ENCODE measurements around the gene PDZD2. TPM values are rescaled to one million over a fixed set of nuclear protein-coding genes. Genes with fewer than 3 reads are reported as not detected.

Gene PDZD2
- total RNA-seq, 2 donors from 2014 or later: 6.6 to 14.6 TPM

DNA sequence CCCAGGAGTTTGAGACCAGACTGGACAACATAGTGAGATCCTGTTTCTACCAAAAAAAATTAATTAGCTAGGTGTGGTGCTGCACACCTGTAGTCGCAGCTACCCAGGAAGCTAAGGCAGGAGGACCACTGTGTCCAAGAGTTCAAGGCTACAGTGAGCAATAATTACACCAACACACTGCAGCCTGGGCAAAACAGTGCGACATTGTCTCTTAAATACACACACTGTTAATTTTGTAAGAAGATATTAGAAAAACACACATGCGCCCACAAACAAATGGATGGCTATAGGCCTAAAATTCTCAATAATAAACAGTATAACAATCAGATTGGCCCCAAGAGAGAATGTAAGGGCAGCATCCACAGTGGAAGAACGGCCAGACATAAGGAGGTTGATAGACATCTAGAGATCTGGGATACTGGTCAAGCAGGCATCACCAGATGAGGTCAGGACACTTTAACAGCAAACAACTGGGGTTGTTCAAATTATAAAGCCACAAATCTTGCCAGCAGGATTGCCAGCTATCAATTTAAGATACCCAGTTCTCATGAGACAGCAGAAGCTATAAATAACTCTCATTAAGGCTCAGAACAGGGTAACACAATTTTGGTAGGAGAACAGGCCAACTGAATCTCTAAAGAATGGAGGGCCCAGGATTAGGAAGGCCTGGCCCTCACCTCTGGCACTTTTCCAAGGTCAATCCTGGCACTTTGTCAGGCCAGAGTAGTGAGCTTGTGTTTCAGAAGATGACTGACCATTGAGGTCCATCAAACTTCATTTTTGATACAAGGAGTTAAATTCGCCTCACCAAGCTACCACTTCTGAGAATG, 505.7 kb downstream of the PDZD2 start:
- H3K4me1 Mint-ChIP-seq: peaks cover 3% of the 10 kb centered on the region
- no peak overlapping the region for H3K27ac Mint-ChIP-seq
- H3K36me3 ChIP-seq (ENCODE audit: control insufficient read depth, insufficient read depth, low read length): peaks cover 64% of the 10 kb centered on the region
- DNase-seq: no peak
- no peaks in the 10 kb centered on the region for H3K27me3 Mint-ChIP-seq (ENCODE audit: insufficient read depth)
- peaks cover 13% of the 10 kb centered on the region for H3K9me3 Mint-ChIP-seq
- H3K9ac ChIP-seq (ENCODE audit: extremely low read depth, low read length, poor library complexity, severe bottlenecking): no peak overlapping the region
- H3K27ac ChIP-seq (ENCODE audit: low read depth, low read length): no peak overlapping the region
- H3K4me1 ChIP-seq (ENCODE audit: control insufficient read depth, insufficient read depth, low read length): peaks cover 3% of the 10 kb centered on the region
- H3K27me3 ChIP-seq (ENCODE audit: control insufficient read depth, insufficient read depth, low read length, poor library complexity, severe bottlenecking): no peaks in the 10 kb centered on the region
- WGBS, 2 experiments (ENCODE audit: insufficient coverage in 1 of 2, insufficient read length in 1 of 2): 97 to 100% methylated on average over 3 to 5 of the region's 5 CpGs
- TF ChIP-seq, protein P1, sequence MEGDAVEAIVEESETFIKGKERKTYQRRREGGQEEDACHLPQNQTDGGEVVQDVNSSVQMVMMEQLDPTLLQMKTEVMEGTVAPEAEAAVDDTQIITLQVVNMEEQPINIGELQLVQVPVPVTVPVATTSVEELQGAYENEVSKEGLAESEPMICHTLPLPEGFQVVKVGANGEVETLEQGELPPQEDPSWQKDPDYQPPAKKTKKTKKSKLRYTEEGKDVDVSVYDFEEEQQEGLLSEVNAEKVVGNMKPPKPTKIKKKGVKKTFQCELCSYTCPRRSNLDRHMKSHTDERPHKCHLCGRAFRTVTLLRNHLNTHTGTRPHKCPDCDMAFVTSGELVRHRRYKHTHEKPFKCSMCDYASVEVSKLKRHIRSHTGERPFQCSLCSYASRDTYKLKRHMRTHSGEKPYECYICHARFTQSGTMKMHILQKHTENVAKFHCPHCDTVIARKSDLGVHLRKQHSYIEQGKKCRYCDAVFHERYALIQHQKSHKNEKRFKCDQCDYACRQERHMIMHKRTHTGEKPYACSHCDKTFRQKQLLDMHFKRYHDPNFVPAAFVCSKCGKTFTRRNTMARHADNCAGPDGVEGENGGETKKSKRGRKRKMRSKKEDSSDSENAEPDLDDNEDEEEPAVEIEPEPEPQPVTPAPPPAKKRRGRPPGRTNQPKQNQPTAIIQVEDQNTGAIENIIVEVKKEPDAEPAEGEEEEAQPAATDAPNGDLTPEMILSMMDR (conservative IDR thresholded peaks at IDR 0.05): no peak
- H3K4me3 ChIP-seq (ENCODE audit: low read length): no peak overlapping the region
- H3K36me3 Mint-ChIP-seq (ENCODE audit: low read depth): peaks cover 58% of the 10 kb centered on the region
- H3K4me3 Mint-ChIP-seq: no peak overlapping the region
- H3K9me3 ChIP-seq (ENCODE audit: control insufficient read depth, low read length): peaks cover 19% of the 10 kb centered on the region

DNA sequence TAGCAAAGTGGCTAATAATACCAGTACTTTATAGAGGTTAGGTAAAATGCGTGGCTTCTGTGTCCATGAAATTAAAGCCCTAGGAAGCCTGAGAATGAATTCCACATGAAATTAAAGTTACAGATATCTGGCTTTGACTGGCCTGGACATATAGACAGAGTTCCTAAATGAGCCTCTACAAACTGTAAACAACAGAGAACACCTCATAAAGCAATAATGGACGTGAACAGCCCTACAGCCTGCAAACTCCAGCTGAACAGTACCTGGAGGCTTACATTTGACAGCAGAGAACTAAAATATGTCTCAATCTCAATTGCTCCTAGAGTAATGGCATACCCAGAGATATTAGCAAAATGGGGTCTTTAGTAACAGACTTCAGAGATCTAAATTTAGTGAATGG, 506.4 kb downstream of the PDZD2 start:
- Mint-ChIP-seq H3K4me3 (no peak overlapping the region), H3K9me3 (peaks cover 13% of the 10 kb centered on the region), H3K27me3 (ENCODE audit: insufficient read depth) (no peaks in the 10 kb centered on the region), H3K4me1 (peaks cover 3% of the 10 kb centered on the region), H3K36me3 (ENCODE audit: low read depth) (peaks cover 52% of the 10 kb centered on the region), H3K27ac (no peak overlapping the region)
- Histone ChIP-seq H3K4me1 (ENCODE audit: control insufficient read depth, insufficient read depth, low read length) (peaks cover 3% of the 10 kb centered on the region), H3K4me3 (ENCODE audit: low read length) (no peak overlapping the region), H3K27ac (ENCODE audit: low read depth, low read length) (no peak overlapping the region), H3K9ac (ENCODE audit: extremely low read depth, low read length, poor library complexity, severe bottlenecking) (no peak overlapping the region), H3K36me3 (ENCODE audit: control insufficient read depth, insufficient read depth, low read length) (peaks cover 60% of the 10 kb centered on the region), H3K27me3 (ENCODE audit: control insufficient read depth, insufficient read depth, low read length, poor library complexity, severe bottlenecking) (no peaks in the 10 kb centered on the region), H3K9me3 (ENCODE audit: control insufficient read depth, low read length) (peaks cover 19% of the 10 kb centered on the region)
- no peak for DNase-seq
- WGBS, 2 experiments (ENCODE audit: insufficient coverage in 1 of 2, insufficient read length in 1 of 2): 92 to 100% methylated on average over 2 of the region's 2 CpGs
- TF ChIP-seq, protein P1 (conservative IDR thresholded peaks at IDR 0.05): no peak

DNA sequence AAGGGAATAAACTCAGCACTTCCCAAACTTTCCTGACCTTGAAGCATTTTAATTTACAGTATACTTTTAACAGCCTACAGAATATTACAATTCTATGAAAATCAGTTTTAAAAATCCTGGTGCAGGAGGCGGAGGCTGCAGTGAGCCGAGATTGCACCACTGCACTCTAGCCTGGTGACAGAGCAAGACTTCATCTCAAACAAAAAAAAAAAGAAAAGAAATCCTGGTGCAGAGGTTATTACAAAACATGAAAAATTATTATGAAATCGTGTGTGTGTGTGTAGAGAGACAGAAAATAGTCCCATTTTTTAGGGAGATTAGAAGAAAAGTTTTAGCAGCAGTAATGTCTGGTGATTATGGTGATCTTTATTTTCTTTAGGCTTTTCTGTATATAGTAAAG, 508.3 kb downstream of the PDZD2 start:
- peaks cover 3% of the 10 kb centered on the region for H3K4me1 Mint-ChIP-seq
- DNase-seq: no peak
- H3K27me3 Mint-ChIP-seq (ENCODE audit: insufficient read depth): no peaks in the 10 kb centered on the region
- peaks cover 2% of the 10 kb centered on the region for H3K9me3 Mint-ChIP-seq
- Histone ChIP-seq H3K36me3 (ENCODE audit: control insufficient read depth, insufficient read depth, low read length) (peaks cover 59% of the 10 kb centered on the region), H3K27me3 (ENCODE audit: control insufficient read depth, insufficient read depth, low read length, poor library complexity, severe bottlenecking) (no peaks in the 10 kb centered on the region), H3K4me3 (ENCODE audit: low read length) (no peak overlapping the region), H3K9ac (ENCODE audit: extremely low read depth, low read length, poor library complexity, severe bottlenecking) (no peak overlapping the region), H3K4me1 (ENCODE audit: control insufficient read depth, insufficient read depth, low read length) (peaks cover 3% of the 10 kb centered on the region), H3K27ac (ENCODE audit: low read depth, low read length) (no peak overlapping the region), H3K9me3 (ENCODE audit: control insufficient read depth, low read length) (peaks cover 19% of the 10 kb centered on the region)
- TF ChIP-seq, protein P1 (conservative IDR thresholded peaks at IDR 0.05): no peak
- no peak overlapping the region for H3K27ac Mint-ChIP-seq
- H3K4me3 Mint-ChIP-seq: no peak overlapping the region
- WGBS, 2 experiments (ENCODE audit: insufficient coverage in 1 of 2, insufficient read length in 1 of 2): 95 to 100% methylated on average over 1 to 3 of the region's 3 CpGs
- H3K36me3 Mint-ChIP-seq (ENCODE audit: low read depth): peaks cover 41% of the 10 kb centered on the region
